ENCODE results near the gene SERPINA4. TPM values are rescaled to one million over a fixed set of nuclear protein-coding genes. Genes with fewer than 3 reads are reported as not detected.
A peak's percentile ranks its signal among the peaks of the same experiment; 100 is the strongest.

Gene SERPINA4
- total RNA-seq, 5 donors from 2014 or later (not counting 1 experiment from before 2014, with no cell fraction given): 0.22 TPM; not detected in 4

DNA sequence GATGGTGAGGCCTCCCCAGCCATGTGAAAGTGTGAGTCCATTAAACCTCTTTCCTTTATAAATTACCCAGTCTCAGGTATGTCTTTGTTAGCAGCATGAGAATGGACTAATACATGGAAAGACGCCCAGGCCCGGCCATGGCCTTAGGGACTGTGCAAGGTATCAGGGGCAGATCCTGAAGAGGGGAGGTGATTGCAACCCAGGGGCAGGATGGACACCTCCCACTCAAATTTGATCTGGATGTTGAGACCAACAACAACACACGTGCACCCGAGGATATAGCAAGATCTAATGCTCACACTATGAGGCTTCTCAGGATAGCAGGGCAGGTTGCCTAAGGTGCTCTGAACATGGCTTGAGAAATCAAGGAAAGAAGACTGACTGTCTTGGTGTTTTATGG is 13.5 kb upstream of the SERPINA4 start:
- ATAC-seq (replicated peaks in 1 of 4) (no peak), DNase-seq (no peak)
- Histone ChIP-seq H3K4me3 (ENCODE audit: control insufficient read depth in 1 of 2, extremely low read depth in 1 of 2, low read length in 1 of 2) (no peak overlapping the region), H3K27ac (ENCODE audit: low read length) (no peak overlapping the region), H3K9me3 (no peaks in the 10 kb centered on the region), H3K36me3 (ENCODE audit: control insufficient read depth in 2 of 2, extremely low read depth in 1 of 2, insufficient read depth in 1 of 2, low read length in 1 of 2) (no peaks in the 10 kb centered on the region), H3K27me3 (replicated peaks in 1 of 2; ENCODE audit: control insufficient read depth in 2 of 2, extremely low read depth in 1 of 2, insufficient read depth in 2 of 2, low read length in 1 of 2) (peaks cover 2 to 35% of the 10 kb centered on the region in 2 experiments), H3K4me1 (ENCODE audit: control insufficient read depth in 1 of 2, extremely low read depth in 1 of 2, insufficient read depth in 2 of 2, low read length in 2 of 2) (no peaks in the 10 kb centered on the region)
- Mint-ChIP-seq H3K4me3 (no peak overlapping the region), H3K36me3 (no peaks in the 10 kb centered on the region), H3K27me3 (peaks cover 20 to 23% of the 10 kb centered on the region in 2 donors), H3K4me1 (no peaks in the 10 kb centered on the region), H3K9me3 (peaks cover 0 to 11% (median 6%) of the 10 kb centered on the region in 3 donors), H3K27ac (no peak overlapping the region)
- POLR2A ChIA-PET: no interaction called here
- WGBS (ENCODE audit: insufficient coverage): no CpG with 5 or more reads among the region's 4 CpGs
- CTCF ChIA-PET: no interaction called here

DNA sequence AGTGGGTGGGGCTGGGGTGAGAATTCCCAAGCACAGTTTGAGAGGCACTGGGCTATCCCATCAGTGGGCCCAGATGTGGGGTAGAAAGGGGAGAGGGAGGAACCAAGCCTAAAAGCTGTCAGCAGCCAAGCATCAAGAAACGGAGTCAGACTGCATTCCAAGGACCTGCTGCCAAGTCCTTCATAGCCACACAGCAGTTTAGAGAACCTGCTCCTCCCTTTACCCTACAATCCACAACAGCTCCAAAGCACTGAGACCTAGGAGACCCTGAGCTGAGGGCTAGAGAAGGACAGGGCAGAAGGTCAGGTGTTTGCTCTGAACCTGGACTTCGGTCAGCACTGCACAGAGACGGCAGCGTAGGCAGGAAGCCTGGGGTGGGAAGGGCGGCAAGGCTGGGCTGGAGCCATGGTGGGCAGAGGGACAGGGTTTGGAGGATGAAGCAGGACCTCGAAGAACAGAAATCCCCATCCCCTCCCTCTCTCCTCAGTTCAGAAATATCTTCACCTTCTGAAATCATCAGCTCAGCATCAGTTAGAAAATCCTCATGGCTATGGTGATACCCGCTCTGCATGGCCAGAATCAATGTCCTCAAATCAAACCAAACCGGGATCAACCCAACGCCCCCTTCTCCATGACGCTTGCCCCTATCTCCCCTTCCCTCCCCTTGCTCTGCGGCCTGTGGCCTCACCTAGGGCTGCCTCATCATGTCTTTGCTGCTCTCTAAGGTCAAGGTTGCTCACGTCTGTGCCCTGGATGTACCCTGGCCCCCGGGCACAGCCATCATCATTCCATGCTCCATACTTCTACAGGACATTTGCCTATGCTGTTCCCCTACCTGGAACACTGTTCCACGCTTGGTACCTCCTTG is 12.9 kb upstream of the SERPINA4 start:
- Mint-ChIP-seq H3K36me3 (no peaks in the 10 kb centered on the region), H3K27ac (no peak overlapping the region), H3K27me3 (peaks cover 23 to 25% of the 10 kb centered on the region in 2 donors), H3K9me3 (peaks cover 0 to 11% (median 6%) of the 10 kb centered on the region in 3 donors), H3K4me1 (no peaks in the 10 kb centered on the region), H3K4me3 (no peak overlapping the region)
- DNase-seq: no peak
- no peaks in the 10 kb centered on the region for H3K36me3 ChIP-seq (ENCODE audit: control insufficient read depth in 2 of 2, extremely low read depth in 1 of 2, insufficient read depth in 1 of 2, low read length in 1 of 2)
- 80% methylated on average over 7 of the region's 14 CpGs for WGBS (ENCODE audit: insufficient coverage)
- no peak for ATAC-seq (replicated peaks in 1 of 4)
- no peak overlapping the region for H3K4me3 ChIP-seq (ENCODE audit: control insufficient read depth in 1 of 2, extremely low read depth in 1 of 2, low read length in 1 of 2)
- peaks cover 2 to 33% of the 10 kb centered on the region in 2 experiments for H3K27me3 ChIP-seq (replicated peaks in 1 of 2; ENCODE audit: control insufficient read depth in 2 of 2, extremely low read depth in 1 of 2, insufficient read depth in 2 of 2, low read length in 1 of 2)
- ChIA-PET POLR2A (no interaction called here), CTCF (no interaction called here)
- H3K27ac ChIP-seq (ENCODE audit: low read length): no peak overlapping the region
- no peaks in the 10 kb centered on the region for H3K4me1 ChIP-seq (ENCODE audit: control insufficient read depth in 1 of 2, extremely low read depth in 1 of 2, insufficient read depth in 2 of 2, low read length in 2 of 2)
- no peaks in the 10 kb centered on the region for H3K9me3 ChIP-seq

DNA sequence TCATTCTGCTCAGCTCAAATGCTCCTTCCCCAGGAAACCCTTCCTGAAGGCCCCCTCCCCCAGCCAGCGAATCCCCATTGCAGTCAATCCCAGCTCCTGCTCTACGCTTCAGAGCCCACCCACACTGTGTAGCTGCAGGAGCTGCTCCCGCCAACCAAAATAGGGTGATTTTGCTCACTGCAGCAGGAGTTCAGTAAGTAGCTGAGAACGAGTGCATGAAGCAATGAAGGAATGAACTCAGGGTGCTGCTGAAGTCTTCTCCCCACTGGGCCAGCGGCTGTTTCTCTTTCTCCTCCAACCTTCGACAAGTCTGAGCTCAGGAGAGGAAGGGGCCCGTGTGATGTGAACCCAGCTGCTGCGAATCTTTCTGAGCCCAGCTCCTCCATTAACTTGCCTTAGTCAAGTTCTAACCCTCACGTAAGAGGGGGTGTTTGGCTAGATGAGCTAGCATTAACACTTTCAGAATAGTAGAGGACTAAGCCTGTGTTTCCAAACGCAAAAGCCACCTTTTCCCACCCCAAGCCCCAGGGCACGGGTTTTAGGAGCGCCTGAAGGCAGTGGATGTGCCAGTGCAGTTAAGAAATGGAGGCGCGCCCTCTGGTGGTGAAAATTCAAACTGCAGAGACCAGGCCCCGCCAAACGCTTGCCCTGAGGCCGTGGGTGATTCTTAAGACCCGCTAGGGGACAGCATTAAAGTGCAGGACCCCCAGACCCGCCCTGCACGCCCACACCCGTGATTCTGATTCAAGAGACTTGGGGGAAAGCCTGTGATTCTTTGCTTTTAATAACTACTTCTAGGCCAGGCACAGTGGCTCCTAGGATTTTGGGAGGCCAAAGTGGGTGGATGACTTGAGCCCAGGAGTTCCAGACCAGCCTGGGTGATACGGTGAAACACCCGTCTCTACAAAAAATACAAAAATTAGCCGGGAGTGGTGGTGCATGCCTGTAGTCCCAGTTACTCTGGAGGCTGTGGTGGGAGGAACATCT is 11.9 kb upstream of the SERPINA4 start:
- Histone ChIP-seq H3K27ac (ENCODE audit: low read length) (no peak overlapping the region), H3K27me3 (replicated peaks in 1 of 2; ENCODE audit: control insufficient read depth in 2 of 2, extremely low read depth in 1 of 2, insufficient read depth in 2 of 2, low read length in 1 of 2) (peaks cover 2 to 28% of the 10 kb centered on the region in 2 experiments), H3K9me3 (no peaks in the 10 kb centered on the region), H3K36me3 (ENCODE audit: control insufficient read depth in 2 of 2, extremely low read depth in 1 of 2, insufficient read depth in 1 of 2, low read length in 1 of 2) (no peaks in the 10 kb centered on the region), H3K4me3 (ENCODE audit: control insufficient read depth in 1 of 2, extremely low read depth in 1 of 2, low read length in 1 of 2) (no peak overlapping the region), H3K4me1 (ENCODE audit: control insufficient read depth in 1 of 2, extremely low read depth in 1 of 2, insufficient read depth in 2 of 2, low read length in 2 of 2) (no peaks in the 10 kb centered on the region)
- ChIA-PET CTCF (no interaction called here), POLR2A (no interaction called here)
- 21% methylated on average over 10 of the region's 24 CpGs for WGBS (ENCODE audit: insufficient coverage)
- H3K9me3 Mint-ChIP-seq: peaks cover 2 to 13% (median 7%) of the 10 kb centered on the region in 3 donors
- peaks cover 25 to 26% of the 10 kb centered on the region in 2 donors for H3K27me3 Mint-ChIP-seq
- no peak overlapping the region for H3K27ac Mint-ChIP-seq
- H3K4me1 Mint-ChIP-seq: no peaks in the 10 kb centered on the region
- ATAC-seq (replicated peaks in 1 of 4) (peak in 1 of 4 experiments; percentile 40), DNase-seq (peak in 26 of 35 experiments; percentile 5 to 52 (median 25))
- no peaks in the 10 kb centered on the region for H3K36me3 Mint-ChIP-seq
- no peak overlapping the region for H3K4me3 Mint-ChIP-seq

DNA sequence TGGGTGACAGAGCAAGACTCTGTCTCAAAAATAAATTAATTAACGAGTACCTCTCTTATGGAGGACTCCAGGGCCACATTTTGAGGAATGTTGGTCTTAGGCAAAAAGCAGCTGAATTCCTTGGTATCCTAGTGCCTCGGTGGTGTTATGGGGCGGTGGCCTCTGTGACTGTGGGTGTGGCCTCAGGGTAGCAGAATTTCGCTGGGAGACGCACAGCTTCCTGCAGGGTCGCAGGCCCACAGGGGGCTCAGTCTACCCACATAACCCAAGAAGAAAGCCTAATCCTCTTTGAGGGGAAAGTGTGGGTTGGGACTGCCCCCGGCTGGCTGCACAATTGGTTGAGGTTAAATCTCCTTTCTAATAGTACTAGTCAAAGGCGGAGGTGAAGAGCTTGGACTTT is 11.2 kb upstream of the SERPINA4 start:
- Mint-ChIP-seq H3K4me1 (no peaks in the 10 kb centered on the region), H3K36me3 (no peaks in the 10 kb centered on the region), H3K4me3 (no peak overlapping the region), H3K9me3 (peaks cover 6 to 18% (median 11%) of the 10 kb centered on the region in 3 donors), H3K27me3 (peaks cover 25 to 29% of the 10 kb centered on the region in 2 donors), H3K27ac (no peak overlapping the region)
- ATAC-seq (replicated peaks in 1 of 4) (no peak), DNase-seq (no peak)
- POLR2A ChIA-PET: no interaction called here
- WGBS (ENCODE audit: insufficient coverage): 100% methylated on average over 2 of the region's 8 CpGs
- Histone ChIP-seq H3K9me3 (no peaks in the 10 kb centered on the region), H3K4me1 (ENCODE audit: control insufficient read depth in 1 of 2, extremely low read depth in 1 of 2, insufficient read depth in 2 of 2, low read length in 2 of 2) (no peaks in the 10 kb centered on the region), H3K4me3 (ENCODE audit: control insufficient read depth in 1 of 2, extremely low read depth in 1 of 2, low read length in 1 of 2) (no peak overlapping the region), H3K36me3 (ENCODE audit: control insufficient read depth in 2 of 2, extremely low read depth in 1 of 2, insufficient read depth in 1 of 2, low read length in 1 of 2) (no peaks in the 10 kb centered on the region), H3K27me3 (replicated peaks in 1 of 2; ENCODE audit: control insufficient read depth in 2 of 2, extremely low read depth in 1 of 2, insufficient read depth in 2 of 2, low read length in 1 of 2) (peaks cover 2 to 23% of the 10 kb centered on the region in 2 experiments), H3K27ac (ENCODE audit: low read length) (no peak overlapping the region)
- CTCF ChIA-PET: no interaction called here

GRCh38 chr14:94555991-94556390 is 5.3 kb upstream of the SERPINA4 start:
- no peaks in the 10 kb centered on the region for H3K36me3 ChIP-seq (ENCODE audit: control insufficient read depth in 2 of 2, extremely low read depth in 1 of 2, insufficient read depth in 1 of 2, low read length in 1 of 2)
- no peaks in the 10 kb centered on the region for H3K4me1 Mint-ChIP-seq
- no peak overlapping the region for H3K4me3 ChIP-seq (ENCODE audit: control insufficient read depth in 1 of 2, extremely low read depth in 1 of 2, low read length in 1 of 2)
- CTCF ChIA-PET: interaction anchor here in 1 of 2 donors (0.6 kb wide), 1 partner anchor 11 kb away, joined by 3 read pairs; no protein-coding TSS in a partner anchor
- H3K36me3 Mint-ChIP-seq: no peaks in the 10 kb centered on the region
- POLR2A ChIA-PET: no interaction called here
- 85% methylated on average over 9 of the region's 9 CpGs for WGBS (ENCODE audit: insufficient coverage)
- DNase-seq: peak in 1 of 35 experiments; percentile 4
- no peak overlapping the region for H3K27ac ChIP-seq (ENCODE audit: low read length)
- H3K27ac Mint-ChIP-seq: no peak overlapping the region
- ATAC-seq (replicated peaks in 1 of 4): no peak
- no peak overlapping the region for H3K4me3 Mint-ChIP-seq
- H3K4me1 ChIP-seq (ENCODE audit: control insufficient read depth in 1 of 2, extremely low read depth in 1 of 2, insufficient read depth in 2 of 2, low read length in 2 of 2): no peaks in the 10 kb centered on the region
- peaks cover 0 to 8% of the 10 kb centered on the region in 2 experiments for H3K27me3 ChIP-seq (replicated peaks in 1 of 2; ENCODE audit: control insufficient read depth in 2 of 2, extremely low read depth in 1 of 2, insufficient read depth in 2 of 2, low read length in 1 of 2)
- peaks cover 4 to 13% (median 11%) of the 10 kb centered on the region in 3 donors for H3K9me3 Mint-ChIP-seq
- H3K27me3 Mint-ChIP-seq: peaks cover 22 to 25% of the 10 kb centered on the region in 2 donors
- no peaks in the 10 kb centered on the region for H3K9me3 ChIP-seq

DNA sequence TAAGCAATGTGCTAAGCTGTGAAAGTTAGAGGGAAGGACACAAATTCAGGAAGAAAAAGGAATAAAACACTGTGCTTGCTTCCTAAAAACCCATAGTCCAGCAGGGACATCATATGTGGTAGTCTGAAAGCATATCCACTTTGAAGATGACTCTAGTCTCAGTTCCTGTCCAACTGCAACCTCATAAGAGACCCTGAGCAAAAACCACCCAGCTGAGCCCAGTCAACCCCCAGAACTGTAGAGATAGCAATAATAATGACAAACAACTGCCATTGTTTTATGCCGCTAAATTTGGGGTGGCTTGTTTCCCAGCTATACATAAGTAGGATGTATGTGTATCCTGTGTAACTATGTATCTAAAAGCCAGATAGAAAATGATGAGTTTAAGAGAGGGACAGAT is 3.9 kb upstream of the SERPINA4 start:
- ATAC-seq (replicated peaks in 1 of 4) (no peak), DNase-seq (no peak)
- Mint-ChIP-seq H3K36me3 (no peaks in the 10 kb centered on the region), H3K4me3 (no peak overlapping the region), H3K27me3 (peaks cover 17 to 31% of the 10 kb centered on the region in 2 donors), H3K4me1 (no peaks in the 10 kb centered on the region), H3K27ac (no peak overlapping the region), H3K9me3 (peaks cover 4 to 13% (median 11%) of the 10 kb centered on the region in 3 donors)
- H3K4me3 ChIP-seq (ENCODE audit: control insufficient read depth in 1 of 2, extremely low read depth in 1 of 2, low read length in 1 of 2): no peak overlapping the region
- no peaks in the 10 kb centered on the region for H3K4me1 ChIP-seq (ENCODE audit: control insufficient read depth in 1 of 2, extremely low read depth in 1 of 2, insufficient read depth in 2 of 2, low read length in 2 of 2)
- CTCF ChIA-PET: no interaction called here
- WGBS (ENCODE audit: insufficient coverage): no CpG with 5 or more reads among the region's 1 CpG
- POLR2A ChIA-PET: no interaction called here
- no peak overlapping the region for H3K27ac ChIP-seq (ENCODE audit: low read length)
- no peaks in the 10 kb centered on the region for H3K36me3 ChIP-seq (ENCODE audit: control insufficient read depth in 2 of 2, extremely low read depth in 1 of 2, insufficient read depth in 1 of 2, low read length in 1 of 2)
- peaks cover 0 to 18% of the 10 kb centered on the region in 2 experiments for H3K27me3 ChIP-seq (replicated peaks in 1 of 2; ENCODE audit: control insufficient read depth in 2 of 2, extremely low read depth in 1 of 2, insufficient read depth in 2 of 2, low read length in 1 of 2)
- H3K9me3 ChIP-seq: no peaks in the 10 kb centered on the region

Data from T-cell (primary cell).